Natural killer cell treated with Interleukin-12 subunit alpha and Interleukin-12 subunit beta and Interleukin-15 and Interleukin-18, amount 100 ng/mL, for 72 hours (primary cell): Measurements from ENCODE around the gene VCX3B. TPM values are rescaled to one million over a fixed set of nuclear protein-coding genes. Genes with fewer than 3 reads are reported as not detected.
"Not testable (repeated sequence)": the region's sequence is repeated elsewhere in the genome, so short reads cannot be mapped to it uniquely, and the experiment has no call there.

Source experiments
- ATAC-seq, 2 donors: fragments of 150-1000 bp; cut with Tn5 transposase in 1 of 2; sonication (Bioruptor Pico), chemical (Tn5 transposase) in 1 of 2; 2 replicates each; pipeline ENCODE4 v1.10.0; 2021
- DNase-seq: peaks from one replicate; pipeline ENCODE4 v3.0.0; 2022; ENCODE audit warnings: low spot score
- H3K27ac Mint-ChIP-seq, 2 donors: 1 replicate in 1 of 2; 2 replicates in 1 of 2; pipeline ENCODE4 v1.8.0; 2022; ENCODE audit warnings: mixed read lengths in 2 of 2, mild to moderate bottlenecking in 1 of 2, moderate library complexity in 1 of 2
- H3K27me3 Mint-ChIP-seq, 2 donors: 1 replicate in 1 of 2; 2 replicates in 1 of 2; pipeline ENCODE4 v1.8.0; 2022; ENCODE audit warnings: mixed read lengths in 2 of 2
- H3K36me3 Mint-ChIP-seq: one replicate; pipeline ENCODE4 v1.8.0; 2022; ENCODE audit warnings: mixed read lengths
- H3K4me1 Mint-ChIP-seq, 2 donors: 1 replicate in 1 of 2; 2 replicates in 1 of 2; pipeline ENCODE4 v1.8.0; 2022; ENCODE audit warnings: low read depth in 2 of 2, mixed read lengths in 2 of 2, mild to moderate bottlenecking in 1 of 2
- H3K4me3 Mint-ChIP-seq: one replicate; pipeline ENCODE4 v1.8.0; 2022; ENCODE audit warnings: mixed read lengths
- H3K9me3 Mint-ChIP-seq: 2 replicates; pipeline ENCODE4 v1.8.0; 2022; ENCODE audit warnings: mixed read lengths
- total RNA-seq, 2 donors: library from RNA; stranded (reverse); gene quantifications; one replicate each; pipeline ENCODE4 v1.2.3, GENCODE V29; 2022

The VCX3B gene
- not detected for total RNA-seq

GRCh38 chrX:8464530-8464929, at the start of gene VCX3B:
TSS of gene VCX3B (plus strand) at chrX:8464830. CDS start at chrX:8465451, 621 bp downstream.
- H3K27ac Mint-ChIP-seq, DNase-seq, H3K9me3 Mint-ChIP-seq, H3K4me1 Mint-ChIP-seq, H3K27me3 Mint-ChIP-seq, ATAC-seq, H3K4me3 Mint-ChIP-seq, H3K36me3 Mint-ChIP-seq: not testable (repeated sequence)

GRCh38 chrX:8418301-8418700, 46.3 kb upstream of the VCX3B start:
- Mint-ChIP-seq H3K9me3 (peaks cover 12% of the 10 kb centered on the region), H3K36me3 (no peaks in the 10 kb centered on the region), H3K27ac (no peak overlapping the region), H3K4me3 (no peak overlapping the region), H3K27me3 (no peaks in the 10 kb centered on the region), H3K4me1 (no peaks in the 10 kb centered on the region)
- ATAC-seq (no peak), DNase-seq (no peak)

GRCh38 chrX:8424912-8425311, 39.7 kb upstream of the VCX3B start:
- ATAC-seq: no peak
- H3K4me3 Mint-ChIP-seq: no peak overlapping the region
- H3K36me3 Mint-ChIP-seq: no peaks in the 10 kb centered on the region
- peaks cover 9% of the 10 kb centered on the region for H3K9me3 Mint-ChIP-seq
- no peaks in the 10 kb centered on the region for H3K4me1 Mint-ChIP-seq
- no peaks in the 10 kb centered on the region for H3K27me3 Mint-ChIP-seq
- no peak for DNase-seq
- H3K27ac Mint-ChIP-seq: no peak overlapping the region

GRCh38 chrX:8429692-8430249, 34.9 kb upstream of the VCX3B start:
- Mint-ChIP-seq H3K4me3 (no peak overlapping the region), H3K9me3 (peaks cover 8% of the 10 kb centered on the region)

GRCh38 chrX:8430444-8430843, 34.2 kb upstream of the VCX3B start:
- H3K36me3 Mint-ChIP-seq: no peaks in the 10 kb centered on the region

More at GRCh38 chrX:8429692-8430249, 34.9 kb upstream of the VCX3B start:
- no peak for ATAC-seq
- DNase-seq: no peak
- Mint-ChIP-seq H3K27ac (no peak overlapping the region), H3K4me1 (no peaks in the 10 kb centered on the region), H3K36me3 (no peaks in the 10 kb centered on the region), H3K27me3 (no peaks in the 10 kb centered on the region)

GRCh38 chrX:8432396-8432795, 32.2 kb upstream of the VCX3B start:
- DNase-seq: no peak
- peaks cover 8% of the 10 kb centered on the region for H3K9me3 Mint-ChIP-seq
- no peaks in the 10 kb centered on the region for H3K27me3 Mint-ChIP-seq
- H3K4me3 Mint-ChIP-seq: no peak overlapping the region
- no peaks in the 10 kb centered on the region for H3K4me1 Mint-ChIP-seq
- H3K27ac Mint-ChIP-seq: no peak overlapping the region
- no peak for ATAC-seq
- no peaks in the 10 kb centered on the region for H3K36me3 Mint-ChIP-seq

More at GRCh38 chrX:8430444-8430843, 34.2 kb upstream of the VCX3B start:
- H3K4me3 Mint-ChIP-seq: no peak overlapping the region
- no peaks in the 10 kb centered on the region for H3K4me1 Mint-ChIP-seq
- H3K9me3 Mint-ChIP-seq: peaks cover 5% of the 10 kb centered on the region
- DNase-seq (no peak), ATAC-seq (no peak)
- no peak overlapping the region for H3K27ac Mint-ChIP-seq
- H3K27me3 Mint-ChIP-seq: no peaks in the 10 kb centered on the region

GRCh38 chrX:8433109-8434062, 31.2 kb upstream of the VCX3B start:
- ATAC-seq (no peak), DNase-seq (no peak)
- Mint-ChIP-seq H3K4me3 (no peak overlapping the region), H3K4me1 (no peaks in the 10 kb centered on the region), H3K36me3 (no peaks in the 10 kb centered on the region), H3K9me3 (peaks cover 10% of the 10 kb centered on the region), H3K27me3 (no peaks in the 10 kb centered on the region), H3K27ac (no peak overlapping the region)

- DNase-seq: no peak
- peaks cover 4% of the 10 kb centered on the region for H3K9me3 Mint-ChIP-seq
- H3K4me3 Mint-ChIP-seq: no peak overlapping the region
- no peak for ATAC-seq
- H3K4me1 Mint-ChIP-seq: no peaks in the 10 kb centered on the region
- H3K27me3 Mint-ChIP-seq: no peaks in the 10 kb centered on the region
- no peak overlapping the region for H3K27ac Mint-ChIP-seq
- H3K36me3 Mint-ChIP-seq: no peaks in the 10 kb centered on the region
Measured at GRCh38 chrX:8447368-8447767, 17.3 kb upstream of the VCX3B start.

GRCh38 chrX:8452343-8452742, 12.3 kb upstream of the VCX3B start:
- ATAC-seq, H3K9me3 Mint-ChIP-seq, H3K4me1 Mint-ChIP-seq, H3K36me3 Mint-ChIP-seq, H3K4me3 Mint-ChIP-seq, DNase-seq, H3K27me3 Mint-ChIP-seq, H3K27ac Mint-ChIP-seq: not testable (repeated sequence)

GRCh38 chrX:8453611-8454010, 11.0 kb upstream of the VCX3B start:
- ATAC-seq (no peak), DNase-seq (no peak)
- Mint-ChIP-seq H3K4me3 (no peak overlapping the region), H3K27ac (no peak overlapping the region), H3K36me3 (no peaks in the 10 kb centered on the region), H3K9me3 (peaks cover 8% of the 10 kb centered on the region), H3K27me3 (no peaks in the 10 kb centered on the region), H3K4me1 (no peaks in the 10 kb centered on the region)

GRCh38 chrX:8455557-8455956, 9.1 kb upstream of the VCX3B start:
- no peaks in the 10 kb centered on the region for H3K36me3 Mint-ChIP-seq
- H3K4me1 Mint-ChIP-seq: no peaks in the 10 kb centered on the region
- no peak for DNase-seq
- no peaks in the 10 kb centered on the region for H3K27me3 Mint-ChIP-seq
- H3K27ac Mint-ChIP-seq: no peak overlapping the region
- H3K4me3 Mint-ChIP-seq: no peak overlapping the region
- no peak for ATAC-seq
- H3K9me3 Mint-ChIP-seq: peaks cover 13% of the 10 kb centered on the region

GRCh38 chrX:8462488-8462887, 2.1 kb upstream of the VCX3B start:
- ATAC-seq (no peak), DNase-seq (no peak)
- Mint-ChIP-seq H3K4me3 (no peak overlapping the region), H3K27me3 (no peaks in the 10 kb centered on the region), H3K4me1 (no peaks in the 10 kb centered on the region), H3K9me3 (peaks cover 11% of the 10 kb centered on the region), H3K27ac (no peak overlapping the region), H3K36me3 (no peaks in the 10 kb centered on the region)

- no peaks in the 10 kb centered on the region for H3K27me3 Mint-ChIP-seq
- no peak overlapping the region for H3K4me3 Mint-ChIP-seq
- no peak for DNase-seq
- H3K27ac Mint-ChIP-seq: no peak overlapping the region
- peaks cover 11% of the 10 kb centered on the region for H3K9me3 Mint-ChIP-seq
- H3K36me3 Mint-ChIP-seq: no peaks in the 10 kb centered on the region
- H3K4me1 Mint-ChIP-seq: no peaks in the 10 kb centered on the region
- no peak for ATAC-seq
Measured at GRCh38 chrX:8484360-8484949, 19.8 kb downstream of the VCX3B start.

GRCh38 chrX:8495036-8495435, 30.4 kb downstream of the VCX3B start:
- not testable (repeated sequence) for H3K4me3 Mint-ChIP-seq, H3K27ac Mint-ChIP-seq, H3K36me3 Mint-ChIP-seq, H3K9me3 Mint-ChIP-seq, H3K4me1 Mint-ChIP-seq, DNase-seq, H3K27me3 Mint-ChIP-seq, ATAC-seq
